ENCODE measurements around the gene APOL5.

APOL5 gene

DNA sequence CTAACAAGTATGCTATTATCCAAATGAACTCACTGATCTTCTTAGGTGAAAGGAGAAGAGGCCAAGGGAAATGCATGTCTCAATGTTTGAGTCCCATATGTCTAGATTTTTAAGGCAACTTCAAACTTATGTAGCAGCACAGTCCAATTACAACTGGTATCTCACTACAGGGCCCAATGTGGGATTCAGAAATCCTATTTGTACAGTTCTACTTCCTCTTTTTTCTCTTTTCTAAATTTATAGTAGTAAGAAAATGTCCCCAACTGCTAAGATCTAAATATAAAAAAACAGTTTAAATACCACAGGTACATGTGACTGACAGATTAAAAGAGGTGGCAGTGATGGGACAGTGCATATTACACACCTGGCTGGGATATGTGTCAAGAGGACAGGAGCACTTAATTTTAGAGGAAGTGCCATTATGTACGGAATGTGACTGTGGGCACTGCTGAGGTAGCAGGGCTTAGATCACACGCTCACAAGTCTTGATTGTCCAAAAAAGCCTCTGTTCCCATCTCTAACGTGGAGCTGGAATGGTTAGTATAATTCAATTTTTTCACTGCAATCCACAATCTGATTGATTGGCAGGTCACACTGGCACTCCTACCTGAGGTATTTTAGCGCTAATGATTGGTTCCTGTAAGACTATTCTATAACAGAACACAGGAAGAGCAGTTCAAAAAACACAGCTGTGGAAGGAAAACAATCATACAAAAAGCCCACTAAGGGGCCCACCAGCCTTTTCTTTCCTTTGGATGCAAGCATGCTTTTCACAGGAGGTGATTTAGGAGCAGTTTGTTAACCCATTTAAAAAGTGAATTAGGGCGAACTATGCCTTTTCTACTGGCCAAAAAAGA, 34.6 kb downstream of the APOL5 start:
- Histone ChIP-seq H3K9ac (ENCODE audit: insufficient read length, low read depth) (no peak overlapping the region), H3K27me3 (ENCODE audit: insufficient read depth, insufficient read length) (no peaks in the 10 kb centered on the region), H3K4me1 (ENCODE audit: insufficient read depth, insufficient read length) (no peaks in the 10 kb centered on the region), H3K9me3 (ENCODE audit: insufficient read depth, low read length) (no peaks in the 10 kb centered on the region), H3K4me3 (ENCODE audit: insufficient read length, low read depth) (no peak overlapping the region), H3K36me3 (ENCODE audit: insufficient read depth, insufficient read length, low read length) (peaks cover 20% of the 10 kb centered on the region)
- no peak for TF ChIP-seq SUZ12 (IDR thresholded peaks at IDR 0.05; ENCODE audit: extremely low read depth, insufficient read depth, insufficient read length)
- no peak for TF ChIP-seq ZNF274 (IDR thresholded peaks at IDR 0.05; ENCODE audit: low read depth, low read length)
- TF ChIP-seq YY1 (IDR thresholded peaks at IDR 0.05; ENCODE audit: insufficient read depth, insufficient read length), result no peak
- DNase-seq (ENCODE audit: low read depth, low spot score), result no peak

GRCh38 chr22:35752863-35753189, 35.2 kb downstream of the APOL5 start:
- Histone ChIP-seq H3K27me3 (ENCODE audit: insufficient read depth, insufficient read length) (no peaks in the 10 kb centered on the region), H3K36me3 (ENCODE audit: insufficient read depth, insufficient read length, low read length) (peaks cover 24% of the 10 kb centered on the region), H3K4me1 (ENCODE audit: insufficient read depth, insufficient read length) (no peaks in the 10 kb centered on the region), H3K9ac (ENCODE audit: insufficient read length, low read depth) (no peak overlapping the region), H3K4me3 (ENCODE audit: insufficient read length, low read depth) (no peak overlapping the region), H3K9me3 (ENCODE audit: insufficient read depth, low read length) (no peaks in the 10 kb centered on the region)
- TF ChIP-seq ZNF274 (IDR thresholded peaks at IDR 0.05; ENCODE audit: low read depth, low read length), result no peak
- TF ChIP-seq YY1 (IDR thresholded peaks at IDR 0.05; ENCODE audit: insufficient read depth, insufficient read length), result no peak
- no peak for TF ChIP-seq SUZ12 (IDR thresholded peaks at IDR 0.05; ENCODE audit: extremely low read depth, insufficient read depth, insufficient read length)
- DNase-seq (ENCODE audit: low read depth, low spot score), result no peak

- Histone ChIP-seq H3K27me3 (ENCODE audit: insufficient read depth, insufficient read length) (no peaks in the 10 kb centered on the region), H3K36me3 (ENCODE audit: insufficient read depth, insufficient read length, low read length) (peaks cover 37% of the 10 kb centered on the region), H3K9me3 (ENCODE audit: insufficient read depth, low read length) (no peaks in the 10 kb centered on the region), H3K4me3 (ENCODE audit: insufficient read length, low read depth) (no peak overlapping the region), H3K9ac (ENCODE audit: insufficient read length, low read depth) (no peak overlapping the region), H3K4me1 (ENCODE audit: insufficient read depth, insufficient read length) (no peaks in the 10 kb centered on the region)
- no peak for TF ChIP-seq YY1 (IDR thresholded peaks at IDR 0.05; ENCODE audit: insufficient read depth, insufficient read length)
- no peak for TF ChIP-seq SUZ12 (IDR thresholded peaks at IDR 0.05; ENCODE audit: extremely low read depth, insufficient read depth, insufficient read length)
- TF ChIP-seq ZNF274 (IDR thresholded peaks at IDR 0.05; ENCODE audit: low read depth, low read length), result no peak
- DNase-seq (ENCODE audit: low read depth, low spot score), result no peak
Measured at GRCh38 chr22:35754761-35755160, 37.1 kb downstream of the APOL5 start.

GRCh38 chr22:35756722-35757121, 39.0 kb downstream of the APOL5 start:
- Histone ChIP-seq H3K27me3 (ENCODE audit: insufficient read depth, insufficient read length) (no peaks in the 10 kb centered on the region), H3K9me3 (ENCODE audit: insufficient read depth, low read length) (no peaks in the 10 kb centered on the region), H3K36me3 (ENCODE audit: insufficient read depth, insufficient read length, low read length) (peaks cover 50% of the 10 kb centered on the region), H3K4me1 (ENCODE audit: insufficient read depth, insufficient read length) (no peaks in the 10 kb centered on the region), H3K9ac (ENCODE audit: insufficient read length, low read depth) (no peak overlapping the region), H3K4me3 (ENCODE audit: insufficient read length, low read depth) (no peak overlapping the region)
- no peak for DNase-seq (ENCODE audit: low read depth, low spot score)
- TF ChIP-seq YY1 (IDR thresholded peaks at IDR 0.05; ENCODE audit: insufficient read depth, insufficient read length) (no peak), ZNF274 (IDR thresholded peaks at IDR 0.05; ENCODE audit: low read depth, low read length) (no peak), SUZ12 (IDR thresholded peaks at IDR 0.05; ENCODE audit: extremely low read depth, insufficient read depth, insufficient read length) (no peak)

DNA sequence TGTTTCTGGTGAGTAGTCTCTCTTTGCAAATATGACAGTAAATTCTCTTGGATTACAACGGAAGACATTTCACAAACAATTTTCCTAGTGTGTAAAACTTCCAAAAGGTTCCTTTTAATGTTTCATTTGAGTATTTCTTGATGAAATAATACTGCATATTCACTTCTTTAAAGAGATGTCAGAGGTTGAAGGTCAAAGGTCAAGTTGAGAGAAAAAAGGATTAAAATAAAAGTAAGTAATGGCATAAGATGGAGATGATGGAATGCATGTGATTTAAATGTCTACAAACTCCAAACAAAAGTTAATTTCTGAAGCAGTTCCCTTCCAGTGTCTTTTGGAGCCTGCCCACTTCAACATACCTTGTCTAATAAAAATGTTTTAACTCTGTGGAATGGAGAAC, 40.7 kb downstream of the APOL5 start:
- no peaks in the 10 kb centered on the region for H3K27me3 ChIP-seq (ENCODE audit: insufficient read depth, insufficient read length)

DNA sequence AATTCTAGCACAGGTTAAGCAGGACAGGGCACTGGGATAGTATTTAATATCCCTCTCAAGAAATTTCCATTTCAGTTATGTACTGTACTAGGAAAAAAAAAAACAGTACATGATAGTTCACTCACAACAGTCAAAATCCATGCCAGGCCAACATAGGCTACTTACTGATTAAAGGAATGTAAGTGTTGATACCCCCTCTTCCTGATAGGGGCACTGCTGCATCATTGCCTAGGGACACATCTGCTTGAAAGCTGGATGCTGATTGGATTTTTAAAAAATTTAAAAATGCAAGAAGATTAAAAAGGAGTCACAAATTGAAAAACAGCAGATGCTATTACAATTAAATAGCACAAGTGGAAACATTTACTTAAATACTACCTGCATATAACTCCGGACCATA, 43.4 kb downstream of the APOL5 start:
- H3K4me3 ChIP-seq (ENCODE audit: insufficient read length, low read depth), result no peak overlapping the region
- DNase-seq (ENCODE audit: low read depth, low spot score), result no peak
- no peaks in the 10 kb centered on the region for H3K4me1 ChIP-seq (ENCODE audit: insufficient read depth, insufficient read length)
- no peaks in the 10 kb centered on the region for H3K27me3 ChIP-seq (ENCODE audit: insufficient read depth, insufficient read length)
- H3K9me3 ChIP-seq (ENCODE audit: insufficient read depth, low read length), result no peaks in the 10 kb centered on the region
- TF ChIP-seq YY1 (IDR thresholded peaks at IDR 0.05; ENCODE audit: insufficient read depth, insufficient read length) (no peak), ZNF274 (IDR thresholded peaks at IDR 0.05; ENCODE audit: low read depth, low read length) (no peak), SUZ12 (IDR thresholded peaks at IDR 0.05; ENCODE audit: extremely low read depth, insufficient read depth, insufficient read length) (no peak)
- peaks cover 45% of the 10 kb centered on the region for H3K36me3 ChIP-seq (ENCODE audit: insufficient read depth, insufficient read length, low read length)
- H3K9ac ChIP-seq (ENCODE audit: insufficient read length, low read depth), result no peak overlapping the region

More for the DNA sequence above, 40.7 kb downstream of the APOL5 start:
- no peak for DNase-seq (ENCODE audit: low read depth, low spot score)
- no peak overlapping the region for H3K9ac ChIP-seq (ENCODE audit: insufficient read length, low read depth)
- peaks cover 49% of the 10 kb centered on the region for H3K36me3 ChIP-seq (ENCODE audit: insufficient read depth, insufficient read length, low read length)
- H3K4me1 ChIP-seq (ENCODE audit: insufficient read depth, insufficient read length), result no peaks in the 10 kb centered on the region
- no peak overlapping the region for H3K4me3 ChIP-seq (ENCODE audit: insufficient read length, low read depth)
- H3K9me3 ChIP-seq (ENCODE audit: insufficient read depth, low read length), result no peaks in the 10 kb centered on the region
- TF ChIP-seq SUZ12 (IDR thresholded peaks at IDR 0.05; ENCODE audit: extremely low read depth, insufficient read depth, insufficient read length) (no peak), ZNF274 (IDR thresholded peaks at IDR 0.05; ENCODE audit: low read depth, low read length) (no peak), YY1 (IDR thresholded peaks at IDR 0.05; ENCODE audit: insufficient read depth, insufficient read length) (no peak)

DNA sequence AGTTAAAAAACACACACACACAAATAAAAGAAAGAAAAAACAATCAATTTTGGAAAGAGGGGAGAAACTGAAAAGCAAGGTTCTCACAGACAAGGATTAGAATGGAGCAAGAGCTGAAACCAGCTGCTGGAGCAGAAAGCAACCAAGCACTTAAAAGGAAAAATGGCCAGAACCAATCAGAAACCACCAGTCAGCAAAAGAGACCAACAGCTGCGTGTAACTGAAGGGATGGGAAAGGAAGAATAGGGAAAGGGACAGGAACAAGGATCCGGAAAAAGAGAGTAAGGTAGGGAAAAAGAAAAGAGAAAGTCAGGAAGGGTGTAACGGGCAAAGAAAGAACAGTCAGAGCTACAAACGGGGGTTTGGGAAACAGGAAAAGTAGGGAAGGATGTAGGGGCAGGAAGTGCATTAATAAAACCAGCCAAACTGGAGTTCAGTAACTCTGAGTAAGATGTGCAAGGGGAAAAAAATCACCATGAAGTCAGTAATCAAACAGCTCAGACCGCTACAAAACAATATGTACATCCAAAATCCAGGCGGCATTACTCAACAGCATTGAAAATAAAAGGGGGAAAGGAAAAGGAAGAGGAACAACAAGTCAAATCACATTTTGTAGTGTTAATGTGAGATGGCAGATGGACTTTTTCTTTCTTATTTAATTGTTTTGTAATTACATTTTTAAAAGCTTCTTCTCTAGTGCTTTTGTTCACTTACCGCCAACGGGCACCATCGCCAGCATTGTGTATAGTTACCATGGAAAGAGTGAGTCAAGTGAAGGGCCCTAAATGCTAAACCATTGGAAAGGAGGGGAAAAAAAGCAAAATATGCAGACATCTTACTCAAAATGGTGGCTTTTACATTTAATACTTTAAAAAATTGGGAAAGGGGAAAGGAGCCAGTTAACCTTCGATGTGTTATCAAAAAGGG, 49.2 kb downstream of the APOL5 start:
- Histone ChIP-seq H3K27me3 (ENCODE audit: insufficient read depth, insufficient read length) (no peaks in the 10 kb centered on the region), H3K4me3 (ENCODE audit: insufficient read length, low read depth) (no peak overlapping the region), H3K9me3 (ENCODE audit: insufficient read depth, low read length) (no peaks in the 10 kb centered on the region), H3K36me3 (ENCODE audit: insufficient read depth, insufficient read length, low read length) (peaks cover 7% of the 10 kb centered on the region), H3K9ac (ENCODE audit: insufficient read length, low read depth) (no peak overlapping the region), H3K4me1 (ENCODE audit: insufficient read depth, insufficient read length) (no peaks in the 10 kb centered on the region)
- DNase-seq (ENCODE audit: low read depth, low spot score), result no peak
- TF ChIP-seq SUZ12 (IDR thresholded peaks at IDR 0.05; ENCODE audit: extremely low read depth, insufficient read depth, insufficient read length) (no peak), YY1 (IDR thresholded peaks at IDR 0.05; ENCODE audit: insufficient read depth, insufficient read length) (no peak), ZNF274 (IDR thresholded peaks at IDR 0.05; ENCODE audit: low read depth, low read length) (no peak)

Measured in NT2/D1 (cell line).